ENCODE data around the gene RPH3AL.

Gene RPH3AL

DNA sequence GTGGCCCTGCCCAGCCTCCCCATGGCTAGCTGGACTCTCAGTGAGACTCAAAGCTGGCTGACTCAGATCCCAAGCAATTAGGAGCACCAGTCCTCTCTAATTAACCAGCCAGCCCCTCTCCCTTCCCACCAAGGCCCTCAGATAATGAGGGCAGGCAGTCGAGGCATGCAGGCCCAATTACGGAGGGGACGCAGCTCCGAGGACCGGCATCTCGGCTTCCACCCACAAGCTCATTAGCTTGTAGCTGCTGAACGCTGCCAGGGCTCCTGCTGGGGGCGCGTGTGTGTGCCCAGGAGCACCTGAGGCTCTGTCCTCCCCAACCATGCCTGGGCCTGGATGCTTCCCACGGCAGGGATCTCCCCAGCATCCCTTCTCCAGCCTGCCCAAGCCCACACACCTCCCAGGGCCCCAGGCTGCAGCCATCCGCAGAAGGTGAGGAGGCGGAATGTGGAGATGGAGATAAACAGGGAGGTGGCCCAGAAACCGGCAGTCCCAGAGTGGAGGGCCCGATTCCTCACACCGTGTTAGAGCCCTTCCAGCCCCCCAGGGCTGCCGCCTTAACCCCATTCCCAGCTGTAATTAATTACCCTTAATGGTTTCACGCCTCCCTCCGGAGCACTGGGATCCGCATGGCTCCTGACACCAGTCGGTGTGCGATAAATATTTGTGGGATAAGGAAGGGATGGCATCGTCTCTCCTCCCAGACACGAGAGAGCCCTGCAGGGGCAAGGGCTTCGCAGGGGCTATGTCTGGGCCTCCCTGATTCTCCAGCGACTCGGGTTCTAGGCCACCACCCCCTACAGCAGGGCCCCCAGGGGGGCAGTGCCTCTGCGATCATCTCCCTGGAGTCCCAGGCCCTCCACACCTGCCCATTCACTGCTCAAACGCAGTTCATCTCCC, 42.2 kb downstream of the RPH3AL start:
- H3K27ac ChIP-seq (ENCODE audit: extremely low read depth, low read depth, low read length): no peak overlapping the region
- H3K4me1 ChIP-seq (ENCODE audit: control insufficient read depth, insufficient read depth, low read length): no peaks in the 10 kb centered on the region
- ChIA-PET POLR2A (no interaction called here), CTCF (interaction anchor here (0.5 to 1.1 kb wide), 6 partner anchors 8 to 1776 kb away, joined by 3 to 4 read pairs (median 3); no protein-coding TSS in a partner anchor)
- H3K4me3 ChIP-seq (ENCODE audit: low read depth, low read length): no peak overlapping the region
- no peaks in the 10 kb centered on the region for H3K36me3 ChIP-seq (ENCODE audit: control insufficient read depth in 2 of 2, insufficient read depth in 1 of 2, low read length in 2 of 2)
- no peaks in the 10 kb centered on the region for H3K9me3 ChIP-seq (ENCODE audit: control insufficient read depth, insufficient read depth, low read depth, low read length)
- TF ChIP-seq REPIN1 (tag by site-specific recombination; IDR thresholded peaks at IDR 0.05; ENCODE audit: low read depth) (no peak), ZNF350 (tag by site-specific recombination; IDR thresholded peaks at IDR 0.05) (no peak), ZNF585B (tag by site-specific recombination; IDR thresholded peaks at IDR 0.05) (no peak), ZNF660 (tag by site-specific recombination; IDR thresholded peaks at IDR 0.05) (no peak), ZNF529 (tag by site-specific recombination; IDR thresholded peaks at IDR 0.05; ENCODE audit: insufficient replicate concordance) (no peak), ZNF2 (tag by site-specific recombination; IDR thresholded peaks at IDR 0.05) (no peak), ZNF23 (tag by site-specific recombination; IDR thresholded peaks at IDR 0.05; ENCODE audit: borderline replicate concordance) (no peak), ZSCAN16 (tag by site-specific recombination; IDR thresholded peaks at IDR 0.05) (no peak), ZNF626 (tag by site-specific recombination; IDR thresholded peaks at IDR 0.05) (no peak), EGR2 (tag by site-specific recombination; IDR thresholded peaks at IDR 0.05; ENCODE audit: low read depth) (peak; percentile 92), ZNF184 (tag by site-specific recombination; IDR thresholded peaks at IDR 0.05) (no peak), ZNF416 (tag by site-specific recombination; IDR thresholded peaks at IDR 0.05) (no peak), ZBTB48 (tag by site-specific recombination; IDR thresholded peaks at IDR 0.05) (no peak), ZNF501 (tag by site-specific recombination; IDR thresholded peaks at IDR 0.05) (no peak), ZNF174 (tag by site-specific recombination; IDR thresholded peaks at IDR 0.05) (no peak), GLIS2 (tag by site-specific recombination; IDR thresholded peaks at IDR 0.05) (0 out of 2 replicates have a peak, but pooled peaks have one; percentile 5), ZIC2 (tag by site-specific recombination; IDR thresholded peaks at IDR 0.05) (peak; percentile 63), ZNF837 (tag by site-specific recombination; IDR thresholded peaks at IDR 0.05) (no peak), ZBTB1 (tag by site-specific recombination; IDR thresholded peaks at IDR 0.05) (no peak), ZFP3 (tag by site-specific recombination; IDR thresholded peaks at IDR 0.05; ENCODE audit: low read depth) (no peak), ZNF10 (tag by site-specific recombination; IDR thresholded peaks at IDR 0.05) (no peak), ZNF132 (tag by site-specific recombination; IDR thresholded peaks at IDR 0.05; ENCODE audit: borderline replicate concordance) (no peak), SCRT2 (tag by site-specific recombination; IDR thresholded peaks at IDR 0.05) (no peak), KLF10 (tag by site-specific recombination; IDR thresholded peaks at IDR 0.05) (no peak), ZFHX2 (tag by site-specific recombination; conservative IDR thresholded peaks at IDR 0.05) (peak; percentile 93), ZNF24 (tag by site-specific recombination; IDR thresholded peaks at IDR 0.05) (no peak), ZNF785 (tag by site-specific recombination; IDR thresholded peaks at IDR 0.05) (no peak)
- TF ChIP-seq, protein P1, sequence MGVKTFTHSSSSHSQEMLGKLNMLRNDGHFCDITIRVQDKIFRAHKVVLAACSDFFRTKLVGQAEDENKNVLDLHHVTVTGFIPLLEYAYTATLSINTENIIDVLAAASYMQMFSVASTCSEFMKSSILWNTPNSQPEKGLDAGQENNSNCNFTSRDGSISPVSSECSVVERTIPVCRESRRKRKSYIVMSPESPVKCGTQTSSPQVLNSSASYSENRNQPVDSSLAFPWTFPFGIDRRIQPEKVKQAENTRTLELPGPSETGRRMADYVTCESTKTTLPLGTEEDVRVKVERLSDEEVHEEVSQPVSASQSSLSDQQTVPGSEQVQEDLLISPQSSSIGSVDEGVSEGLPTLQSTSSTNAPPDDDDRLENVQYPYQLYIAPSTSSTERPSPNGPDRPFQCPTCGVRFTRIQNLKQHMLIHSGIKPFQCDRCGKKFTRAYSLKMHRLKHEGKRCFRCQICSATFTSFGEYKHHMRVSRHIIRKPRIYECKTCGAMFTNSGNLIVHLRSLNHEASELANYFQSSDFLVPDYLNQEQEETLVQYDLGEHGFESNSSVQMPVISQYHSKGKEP (tag by site-specific recombination; IDR thresholded peaks at IDR 0.05): no peak
- TF ChIP-seq, protein P2, sequence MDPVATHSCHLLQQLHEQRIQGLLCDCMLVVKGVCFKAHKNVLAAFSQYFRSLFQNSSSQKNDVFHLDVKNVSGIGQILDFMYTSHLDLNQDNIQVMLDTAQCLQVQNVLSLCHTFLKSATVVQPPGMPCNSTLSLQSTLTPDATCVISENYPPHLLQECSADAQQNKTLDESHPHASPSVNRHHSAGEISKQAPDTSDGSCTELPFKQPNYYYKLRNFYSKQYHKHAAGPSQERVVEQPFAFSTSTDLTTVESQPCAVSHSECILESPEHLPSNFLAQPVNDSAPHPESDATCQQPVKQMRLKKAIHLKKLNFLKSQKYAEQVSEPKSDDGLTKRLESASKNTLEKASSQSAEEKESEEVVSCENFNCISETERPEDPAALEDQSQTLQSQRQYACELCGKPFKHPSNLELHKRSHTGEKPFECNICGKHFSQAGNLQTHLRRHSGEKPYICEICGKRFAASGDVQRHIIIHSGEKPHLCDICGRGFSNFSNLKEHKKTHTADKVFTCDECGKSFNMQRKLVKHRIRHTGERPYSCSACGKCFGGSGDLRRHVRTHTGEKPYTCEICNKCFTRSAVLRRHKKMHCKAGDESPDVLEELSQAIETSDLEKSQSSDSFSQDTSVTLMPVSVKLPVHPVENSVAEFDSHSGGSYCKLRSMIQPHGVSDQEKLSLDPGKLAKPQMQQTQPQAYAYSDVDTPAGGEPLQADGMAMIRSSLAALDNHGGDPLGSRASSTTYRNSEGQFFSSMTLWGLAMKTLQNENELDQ (tag by site-specific recombination; IDR thresholded peaks at IDR 0.05; ENCODE audit: low read depth): no peak
- TF ChIP-seq, protein P3, sequence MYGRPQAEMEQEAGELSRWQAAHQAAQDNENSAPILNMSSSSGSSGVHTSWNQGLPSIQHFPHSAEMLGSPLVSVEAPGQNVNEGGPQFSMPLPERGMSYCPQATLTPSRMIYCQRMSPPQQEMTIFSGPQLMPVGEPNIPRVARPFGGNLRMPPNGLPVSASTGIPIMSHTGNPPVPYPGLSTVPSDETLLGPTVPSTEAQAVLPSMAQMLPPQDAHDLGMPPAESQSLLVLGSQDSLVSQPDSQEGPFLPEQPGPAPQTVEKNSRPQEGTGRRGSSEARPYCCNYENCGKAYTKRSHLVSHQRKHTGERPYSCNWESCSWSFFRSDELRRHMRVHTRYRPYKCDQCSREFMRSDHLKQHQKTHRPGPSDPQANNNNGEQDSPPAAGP (tag by site-specific recombination; IDR thresholded peaks at IDR 0.05): no peak
- TF ChIP-seq, protein P4, sequence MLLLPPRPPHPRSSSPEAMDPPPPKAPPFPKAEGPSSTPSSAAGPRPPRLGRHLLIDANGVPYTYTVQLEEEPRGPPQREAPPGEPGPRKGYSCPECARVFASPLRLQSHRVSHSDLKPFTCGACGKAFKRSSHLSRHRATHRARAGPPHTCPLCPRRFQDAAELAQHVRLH (tag by site-specific recombination; IDR thresholded peaks at IDR 0.05): no peak
- TF ChIP-seq, protein P5, sequence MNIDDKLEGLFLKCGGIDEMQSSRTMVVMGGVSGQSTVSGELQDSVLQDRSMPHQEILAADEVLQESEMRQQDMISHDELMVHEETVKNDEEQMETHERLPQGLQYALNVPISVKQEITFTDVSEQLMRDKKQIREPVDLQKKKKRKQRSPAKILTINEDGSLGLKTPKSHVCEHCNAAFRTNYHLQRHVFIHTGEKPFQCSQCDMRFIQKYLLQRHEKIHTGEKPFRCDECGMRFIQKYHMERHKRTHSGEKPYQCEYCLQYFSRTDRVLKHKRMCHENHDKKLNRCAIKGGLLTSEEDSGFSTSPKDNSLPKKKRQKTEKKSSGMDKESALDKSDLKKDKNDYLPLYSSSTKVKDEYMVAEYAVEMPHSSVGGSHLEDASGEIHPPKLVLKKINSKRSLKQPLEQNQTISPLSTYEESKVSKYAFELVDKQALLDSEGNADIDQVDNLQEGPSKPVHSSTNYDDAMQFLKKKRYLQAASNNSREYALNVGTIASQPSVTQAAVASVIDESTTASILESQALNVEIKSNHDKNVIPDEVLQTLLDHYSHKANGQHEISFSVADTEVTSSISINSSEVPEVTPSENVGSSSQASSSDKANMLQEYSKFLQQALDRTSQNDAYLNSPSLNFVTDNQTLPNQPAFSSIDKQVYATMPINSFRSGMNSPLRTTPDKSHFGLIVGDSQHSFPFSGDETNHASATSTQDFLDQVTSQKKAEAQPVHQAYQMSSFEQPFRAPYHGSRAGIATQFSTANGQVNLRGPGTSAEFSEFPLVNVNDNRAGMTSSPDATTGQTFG (tag by site-specific recombination; IDR thresholded peaks at IDR 0.05; ENCODE audit: borderline replicate concordance): no peak
